K562 (cell line): Measurements from ENCODE around the gene RCOR1. TPM values are rescaled to one million over a fixed set of nuclear protein-coding genes. Genes with fewer than 3 reads are reported as not detected.

Experiments
- EGR1 ChIP-seq: fragments of 450-650 bp; conservative IDR thresholded peaks from 2 replicates; pipeline ENCODE4 v1.6.1; 2017; ENCODE audit warnings: mild to moderate bottlenecking
- FIP1L1 ChIP-seq: fragments of 200-400 bp; formaldehyde crosslinking; IDR thresholded peaks from 2 replicates; pipeline ENCODE4 v1.6.1; 2018; ENCODE audit warnings: mild to moderate bottlenecking, low read depth, low read length; ENCODE audit not compliant: poor library complexity, severe bottlenecking
- FOXJ3 ChIP-seq: sonication (generic); formaldehyde crosslinking; IDR thresholded peaks from 2 replicates; pipeline ENCODE4 v1.4.0; 2020; ENCODE audit warnings: mild to moderate bottlenecking, missing genetic modification reagents
- HNRNPK ChIP-seq: fragments of 200-400 bp; formaldehyde crosslinking; IDR thresholded peaks from one replicate; pipeline ENCODE4 v1.6.1; 2018; ENCODE audit warnings: mild to moderate bottlenecking, low read depth, low read length; ENCODE audit not compliant: poor library complexity, severe bottlenecking
- HNRNPL ChIP-seq: fragments of 200-400 bp; formaldehyde crosslinking; IDR thresholded peaks from 2 replicates; pipeline ENCODE4 v1.6.1; 2017; ENCODE audit warnings: low read depth, mild to moderate bottlenecking, low read length
- HNRNPUL1 ChIP-seq: fragments of 200-400 bp; formaldehyde crosslinking; IDR thresholded peaks from 2 replicates; pipeline ENCODE4 v1.6.1; 2017; ENCODE audit warnings: low read length
- KDM2B ChIP-seq: fragments of 250-450 bp; sonication (Bioruptor Pico); IDR thresholded peaks from 2 replicates; pipeline ENCODE4 v1.8.0; 2021; ENCODE audit warnings: mild to moderate bottlenecking, moderate library complexity
- KLF10 ChIP-seq: fragments of 250-450 bp; sonication (Bioruptor Pico); IDR thresholded peaks from 2 replicates; pipeline ENCODE4 v1.6.1; 2021; ENCODE audit warnings: matching md5 sums
- MAFF ChIP-seq: IDR thresholded peaks from 2 replicates; pipeline ENCODE4 v1.6.1; 2012; ENCODE audit warnings: low read length, improper control_type of control experiment
- MYC ChIP-seq, 2 experiments: fragments of 250-450 bp in 1 of 2; sonication (Bioruptor Pico) in 1 of 2; IDR thresholded peaks; 2 replicates each; pipeline versions ENCODE4 v1.5.1 to v1.6.1; 2012 to 2021; ENCODE audit warnings: low read depth in 2 of 2, borderline replicate concordance in 1 of 2, improper control_type of control experiment in 1 of 2, low read length in 1 of 2, mild to moderate bottlenecking in 1 of 2, moderate library complexity in 1 of 2
- NFIC ChIP-seq: fragments of 450-650 bp; IDR thresholded peaks from 2 replicates; pipeline ENCODE4 v1.6.1; 2017; ENCODE audit warnings: mild to moderate bottlenecking, inconsistent platforms
- TAF9B ChIP-seq: fragments of 450-650 bp; IDR thresholded peaks from 2 replicates; pipeline ENCODE4 v1.6.1; 2018; ENCODE audit warnings: mild to moderate bottlenecking; ENCODE audit not compliant: partially characterized antibody
- TSHZ1 ChIP-seq: fragments of 250-450 bp; sonication (Bioruptor Pico); IDR thresholded peaks from 2 replicates; pipeline ENCODE4 v1.4.0; 2020; ENCODE audit warnings: mild to moderate bottlenecking, moderate library complexity
- XRCC4 ChIP-seq: IDR thresholded peaks from one replicate; pipeline ENCODE4 v1.6.1; 2011; ENCODE audit not compliant: insufficient read depth, insufficient read length; ENCODE audit errors: extremely low read depth
- ZBTB9 ChIP-seq: fragments of 450-650 bp; formaldehyde crosslinking; IDR thresholded peaks from 2 replicates; pipeline ENCODE4 v1.4.0; 2020; ENCODE audit warnings: mild to moderate bottlenecking, moderate library complexity
- ZNF143 ChIP-seq: sonication (generic); formaldehyde crosslinking; IDR thresholded peaks from 2 replicates; pipeline ENCODE4 v1.9.0; 2022; ENCODE audit warnings: mild to moderate bottlenecking, missing genetic modification reagents
- ZNF277 ChIP-seq: fragments of 250-450 bp; sonication (Bioruptor Pico); IDR thresholded peaks from 2 replicates; pipeline ENCODE4 v1.8.0; 2022; ENCODE audit warnings: inconsistent platforms, mild to moderate bottlenecking, moderate library complexity, borderline replicate concordance
- ZNF668 ChIP-seq: fragments of 250-450 bp; sonication (Bioruptor Pico); IDR thresholded peaks from 2 replicates; pipeline ENCODE4 v1.8.0; 2022; ENCODE audit warnings: mild to moderate bottlenecking, inconsistent platforms
- ZNF699 ChIP-seq: fragments of 250-450 bp; sonication (Bioruptor Pico); IDR thresholded peaks from 2 replicates; pipeline ENCODE4 v1.8.0; 2021; ENCODE audit warnings: mild to moderate bottlenecking, moderate library complexity; ENCODE audit not compliant: insufficient replicate concordance
- polyA plus RNA-seq, 8 experiments: library from polyadenylated mRNA; depleted of rRNA in 4 of 8; stranded (reverse) in 5 of 8; unstranded in 3 of 8; fragments of >200 nt; fragmentation: Nextera tagmentation in 2 of 8; fragmentation: Illumina TruSeq in 1 of 8; extraction: Ambion mirVana in 2 of 8; extraction: Trizol in 1 of 8; gene quantifications; 2 replicates each; pipeline versions ENCODE4 v1.2.1 to v1.2.3, GENCODE V29; 2011 to 2014; ENCODE audit warnings: inconsistent platforms in 1 of 8, missing spikeins in 1 of 8
- total RNA-seq, 7 experiments: library from RNA; depleted of rRNA in 6 of 7; stranded (reverse); fragments of >200 nt in 6 of 7; fragmentation: Illumina TruSeq in 2 of 7; extraction: Trizol in 2 of 7; gene quantifications; 2 replicates each; pipeline versions ENCODE4 v1.2.1 to v1.2.3, GENCODE V29; 2011 to 2021; ENCODE audit warnings: low replicate concordance in 1 of 7

The RCOR1 gene
- total and polyA plus RNA-seq, 9 of the 15 experiments (the other 6 are each of a cell fraction or from before 2014, with no cell fraction given) = 8.5 to 47.9 (median 20.9) TPM

- TF ChIP-seq MYC (IDR thresholded peaks at IDR 0.05; ENCODE audit: low read depth, low read length) = peak; percentile 61; the same call in 1 of the 2 replicates
- TF ChIP-seq MYC (CRISPR knock-in tag; IDR thresholded peaks at IDR 0.05; ENCODE audit: borderline replicate concordance, low read depth) = no peak
- no peak for TF ChIP-seq HNRNPK
- 0 out of 2 replicates have a peak, but pooled peaks have one; percentile 15 for TF ChIP-seq NFIC
- TF ChIP-seq ZBTB9 (CRISPR knock-in tag) = no peak
- peak; percentile 46 for TF ChIP-seq EGR1
- TF ChIP-seq HNRNPL = 0 out of 2 replicates have a peak, but pooled peaks have one; percentile 44
- no peak for TF ChIP-seq MAFF
- TF ChIP-seq KDM2B = no peak
- TF ChIP-seq HNRNPUL1 = no peak
- no peak for TF ChIP-seq XRCC4
- peak; percentile 43 for TF ChIP-seq FIP1L1
- TF ChIP-seq ZNF143 (CRISPR knock-in tag) = no peak
- TF ChIP-seq ZNF668 (CRISPR knock-in tag) = no peak
- TF ChIP-seq FOXJ3 (CRISPR knock-in tag) = no peak
- no peak for TF ChIP-seq KLF10 (CRISPR knock-in tag)
- TF ChIP-seq TAF9B = no peak
- TF ChIP-seq TSHZ1 (CRISPR knock-in tag) = no peak
- TF ChIP-seq ZNF699 = no peak
- TF ChIP-seq ZNF277 = no peak
Measured at GRCh38 chr14:102776761-102777710, 184.6 kb downstream of the RCOR1 start, which contains the start of gene TRAF3 (continued).
